ENCODE measurements around the gene CELF4.

DNA sequence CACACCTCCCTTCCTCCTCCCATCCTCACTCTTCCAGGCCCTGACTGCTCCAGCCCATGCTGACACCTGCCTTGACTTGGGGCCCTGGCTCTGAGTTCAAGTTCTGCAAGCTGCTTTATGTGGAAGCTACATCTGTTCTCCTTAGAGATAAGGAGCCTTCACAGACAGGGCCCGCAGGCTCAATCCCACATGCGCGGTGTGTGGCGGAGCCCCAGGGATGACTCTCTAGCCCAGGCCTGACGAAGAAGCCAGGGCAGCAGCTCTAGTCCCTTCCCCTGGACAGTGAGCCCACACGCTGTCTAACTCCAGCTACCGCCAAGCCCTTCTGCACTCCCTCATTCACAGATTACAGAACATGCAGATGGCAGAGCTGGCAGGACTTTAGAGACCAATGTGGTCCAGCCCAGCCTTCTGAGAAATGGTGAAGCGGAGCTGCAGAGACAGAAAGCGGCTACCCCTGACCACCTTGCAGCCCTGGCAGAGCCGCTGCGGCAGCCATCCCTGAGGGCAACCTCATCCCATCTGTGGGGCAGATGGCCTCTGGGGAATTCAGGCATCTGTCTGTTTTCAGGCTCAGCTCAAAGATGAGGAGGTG, 304.3 kb downstream of the CELF4 start:
- TF ChIP-seq TAF1 (IDR thresholded peaks at IDR 0.05; ENCODE audit: borderline replicate concordance, low read depth, low read length), result no peak
- no peak for TF ChIP-seq POLR2A (IDR thresholded peaks at IDR 0.05; ENCODE audit: low read depth, low read length)

All from GM12892 (cell line).